Measurements from ENCODE around the gene CACNA1S.

DNA sequence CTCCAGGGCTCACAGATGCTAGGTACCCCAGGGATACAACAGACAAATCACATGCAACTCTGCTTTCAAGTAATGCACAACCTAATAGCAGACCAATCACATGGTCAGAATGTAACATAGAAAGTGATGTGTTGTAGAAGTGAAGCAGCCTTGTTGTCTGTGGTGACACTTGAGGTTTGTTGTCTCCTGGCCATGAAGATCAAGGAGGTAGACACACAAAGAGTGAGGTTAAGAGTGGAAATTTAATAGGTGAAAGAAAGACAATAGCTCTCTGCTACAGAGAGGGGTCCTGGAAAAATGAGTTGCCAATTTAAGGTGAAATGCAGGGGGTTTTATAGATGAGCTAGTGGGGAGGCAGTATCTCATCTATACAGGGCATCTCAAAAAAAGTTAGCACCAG lies 44.6 kb upstream of the CACNA1S start:
- TF ChIP-seq, protein P1, sequence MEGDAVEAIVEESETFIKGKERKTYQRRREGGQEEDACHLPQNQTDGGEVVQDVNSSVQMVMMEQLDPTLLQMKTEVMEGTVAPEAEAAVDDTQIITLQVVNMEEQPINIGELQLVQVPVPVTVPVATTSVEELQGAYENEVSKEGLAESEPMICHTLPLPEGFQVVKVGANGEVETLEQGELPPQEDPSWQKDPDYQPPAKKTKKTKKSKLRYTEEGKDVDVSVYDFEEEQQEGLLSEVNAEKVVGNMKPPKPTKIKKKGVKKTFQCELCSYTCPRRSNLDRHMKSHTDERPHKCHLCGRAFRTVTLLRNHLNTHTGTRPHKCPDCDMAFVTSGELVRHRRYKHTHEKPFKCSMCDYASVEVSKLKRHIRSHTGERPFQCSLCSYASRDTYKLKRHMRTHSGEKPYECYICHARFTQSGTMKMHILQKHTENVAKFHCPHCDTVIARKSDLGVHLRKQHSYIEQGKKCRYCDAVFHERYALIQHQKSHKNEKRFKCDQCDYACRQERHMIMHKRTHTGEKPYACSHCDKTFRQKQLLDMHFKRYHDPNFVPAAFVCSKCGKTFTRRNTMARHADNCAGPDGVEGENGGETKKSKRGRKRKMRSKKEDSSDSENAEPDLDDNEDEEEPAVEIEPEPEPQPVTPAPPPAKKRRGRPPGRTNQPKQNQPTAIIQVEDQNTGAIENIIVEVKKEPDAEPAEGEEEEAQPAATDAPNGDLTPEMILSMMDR (IDR thresholded peaks at IDR 0.05 in 8 of 11, conservative IDR thresholded peaks at IDR 0.05 in 3 of 11) = no peak
- TF ChIP-seq POLR2AphosphoS5 (IDR thresholded peaks at IDR 0.05) (no peak), POLR2A (IDR thresholded peaks at IDR 0.05) (no peak)
